Cardiac muscle cell (in vitro differentiated cells and primary cell): ENCODE results near the gene RRBP1. TPM values are rescaled to one million over a fixed set of nuclear protein-coding genes. Genes with fewer than 3 reads are reported as not detected.

ENCODE experiments used
- DNase-seq, 2 donors: peaks; one replicate each; pipeline versions ENCODE4 v3.0.0 to v3.0.0-alpha.2; 2010 to 2017; ENCODE audit warnings: low read depth in 1 of 2, low spot score in 1 of 2
- H3K27ac ChIP-seq: fragments of 200-600 bp; sonication (generic); 2 replicates; pipeline ENCODE4 v1.5.1; 2016
- H3K27me3 ChIP-seq: fragments of 200-600 bp; sonication (generic); 2 replicates; pipeline ENCODE4 v1.6.0; 2016; ENCODE audit warnings: control low read depth
- H3K36me3 ChIP-seq: fragments of 200-600 bp; sonication (generic); 2 replicates; pipeline ENCODE4 v1.5.1; 2016; ENCODE audit warnings: control low read depth
- H3K4me1 ChIP-seq: fragments of 200-600 bp; sonication (generic); 2 replicates; pipeline ENCODE4 v1.8.1; 2017; ENCODE audit warnings: low read depth, mild to moderate bottlenecking, mixed run types
- H3K4me3 ChIP-seq: fragments of 200-600 bp; sonication (generic); 2 replicates; pipeline ENCODE4 v1.5.1; 2016; ENCODE audit warnings: mild to moderate bottlenecking
- H3K9me3 ChIP-seq: fragments of 200-600 bp; sonication (generic); 2 replicates; pipeline ENCODE4 v1.5.1; 2017; ENCODE audit warnings: low read depth, mild to moderate bottlenecking, control low read depth
- polyA plus RNA-seq: library from polyadenylated mRNA; unstranded; fragments of >200 nt; fragmentation: Nextera tagmentation; extraction: Ambion mirVana; gene quantifications from 2 replicates; pipeline ENCODE4 v1.2.1, GENCODE V29; 2016
- total RNA-seq: library from RNA; depleted of rRNA; stranded (reverse); fragments of >200 nt; gene quantifications from 2 replicates; pipeline ENCODE4 v1.2.3, GENCODE V29; 2016
- TF ChIP-seq, protein P1 (sequence below): IDR thresholded peaks from 2 replicates; pipeline ENCODE4 v1.5.1; 2012; ENCODE audit warnings: low read depth, mild to moderate bottlenecking, low read length

The RRBP1 gene
- total RNA-seq (61.1 and 77.5 TPM in 2 replicates), polyA plus RNA-seq (50.4 and 50.7 TPM in 2 replicates)

- peak within 1 kb of the TSS; percentile 92 for H3K27ac ChIP-seq
- TF ChIP-seq, protein P1, sequence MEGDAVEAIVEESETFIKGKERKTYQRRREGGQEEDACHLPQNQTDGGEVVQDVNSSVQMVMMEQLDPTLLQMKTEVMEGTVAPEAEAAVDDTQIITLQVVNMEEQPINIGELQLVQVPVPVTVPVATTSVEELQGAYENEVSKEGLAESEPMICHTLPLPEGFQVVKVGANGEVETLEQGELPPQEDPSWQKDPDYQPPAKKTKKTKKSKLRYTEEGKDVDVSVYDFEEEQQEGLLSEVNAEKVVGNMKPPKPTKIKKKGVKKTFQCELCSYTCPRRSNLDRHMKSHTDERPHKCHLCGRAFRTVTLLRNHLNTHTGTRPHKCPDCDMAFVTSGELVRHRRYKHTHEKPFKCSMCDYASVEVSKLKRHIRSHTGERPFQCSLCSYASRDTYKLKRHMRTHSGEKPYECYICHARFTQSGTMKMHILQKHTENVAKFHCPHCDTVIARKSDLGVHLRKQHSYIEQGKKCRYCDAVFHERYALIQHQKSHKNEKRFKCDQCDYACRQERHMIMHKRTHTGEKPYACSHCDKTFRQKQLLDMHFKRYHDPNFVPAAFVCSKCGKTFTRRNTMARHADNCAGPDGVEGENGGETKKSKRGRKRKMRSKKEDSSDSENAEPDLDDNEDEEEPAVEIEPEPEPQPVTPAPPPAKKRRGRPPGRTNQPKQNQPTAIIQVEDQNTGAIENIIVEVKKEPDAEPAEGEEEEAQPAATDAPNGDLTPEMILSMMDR = peak; percentile 71
- DNase-seq = peak; percentile 98 to 99
- H3K4me3 ChIP-seq = peak within 1 kb of the TSS; percentile 89
- H3K27me3 ChIP-seq = no peaks in the 10 kb centered on the region
- H3K36me3 ChIP-seq = no peaks in the 10 kb centered on the region
- H3K9me3 ChIP-seq = no peaks in the 10 kb centered on the region
- H3K4me1 ChIP-seq = peaks cover 9% of the 10 kb centered on the region
Measured at GRCh38 chr20:17682103-17682888, at the start of gene RRBP1. Gene RRBP1, minus strand, starts transcription at chr20:17682242. Its CDS starts 21,735 bp downstream, at chr20:17660507.

GRCh38 chr20:17731233-17731632 is 49.2 kb upstream of the RRBP1 start:
- Histone ChIP-seq H3K9me3 (no peaks in the 10 kb centered on the region), H3K4me3 (no peak overlapping the region)
- no peak for DNase-seq

GRCh38 chr20:17730071-17730470 is 48.0 kb upstream of the RRBP1 start:
- peaks cover 5% of the 10 kb centered on the region for H3K4me1 ChIP-seq
- H3K27me3 ChIP-seq = no peaks in the 10 kb centered on the region
- H3K36me3 ChIP-seq = no peaks in the 10 kb centered on the region
- no peak for DNase-seq
- TF ChIP-seq, protein P1 = no peak
- no peaks in the 10 kb centered on the region for H3K9me3 ChIP-seq
- H3K27ac ChIP-seq = no peak overlapping the region
- H3K4me3 ChIP-seq = no peak overlapping the region

More at GRCh38 chr20:17731233-17731632, 49.2 kb upstream of the RRBP1 start:
- TF ChIP-seq, protein P1 = no peak
- H3K27ac ChIP-seq = no peak overlapping the region
- peaks cover 5% of the 10 kb centered on the region for H3K4me1 ChIP-seq
- H3K27me3 ChIP-seq = no peaks in the 10 kb centered on the region
- H3K36me3 ChIP-seq = no peaks in the 10 kb centered on the region

DNA sequence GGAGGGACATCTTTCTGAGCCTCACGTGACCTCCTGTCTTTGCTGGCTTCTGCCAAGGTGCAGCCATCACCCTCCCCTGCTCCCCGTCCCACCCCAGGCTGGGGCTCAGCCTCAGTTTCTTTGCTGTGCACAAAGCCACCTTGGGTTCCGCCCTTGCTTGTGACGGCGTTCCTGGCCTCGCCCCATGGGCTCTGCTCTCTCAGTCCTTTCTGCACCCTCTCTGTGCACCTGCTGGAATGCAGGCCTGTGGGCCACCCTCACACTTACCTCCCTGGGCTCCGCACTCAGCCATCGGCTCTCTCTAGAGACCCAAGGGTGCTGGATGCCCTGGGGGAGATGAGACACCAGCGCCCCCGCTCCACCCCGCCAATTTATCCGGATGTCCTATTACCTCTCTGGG is 46.0 kb upstream of the RRBP1 start:
- Histone ChIP-seq H3K4me1 (peaks cover 5% of the 10 kb centered on the region), H3K27me3 (no peaks in the 10 kb centered on the region), H3K4me3 (no peak overlapping the region), H3K36me3 (no peaks in the 10 kb centered on the region), H3K9me3 (no peaks in the 10 kb centered on the region), H3K27ac (no peak overlapping the region)
- no peak for DNase-seq
- TF ChIP-seq, protein P1 = no peak

GRCh38 chr20:17727351-17727750 is 45.3 kb upstream of the RRBP1 start:
- DNase-seq = no peak

More at GRCh38 chr20:17727351-17727750, 45.3 kb upstream of the RRBP1 start:
- Histone ChIP-seq H3K4me3 (no peak overlapping the region), H3K27me3 (no peaks in the 10 kb centered on the region), H3K27ac (no peak overlapping the region), H3K9me3 (no peaks in the 10 kb centered on the region), H3K36me3 (no peaks in the 10 kb centered on the region), H3K4me1 (peaks cover 5% of the 10 kb centered on the region)
- TF ChIP-seq, protein P1 = no peak
